Measurements from ENCODE around the gene MRPS21. TPM values are rescaled to one million over a fixed set of nuclear protein-coding genes. Genes with fewer than 3 reads are reported as not detected.

Gene MRPS21
- total and polyA plus RNA-seq, 9 of the 15 experiments (the other 6 are each of a cell fraction or from before 2014, with no cell fraction given): 119 to 407 (median 149) TPM

DNA sequence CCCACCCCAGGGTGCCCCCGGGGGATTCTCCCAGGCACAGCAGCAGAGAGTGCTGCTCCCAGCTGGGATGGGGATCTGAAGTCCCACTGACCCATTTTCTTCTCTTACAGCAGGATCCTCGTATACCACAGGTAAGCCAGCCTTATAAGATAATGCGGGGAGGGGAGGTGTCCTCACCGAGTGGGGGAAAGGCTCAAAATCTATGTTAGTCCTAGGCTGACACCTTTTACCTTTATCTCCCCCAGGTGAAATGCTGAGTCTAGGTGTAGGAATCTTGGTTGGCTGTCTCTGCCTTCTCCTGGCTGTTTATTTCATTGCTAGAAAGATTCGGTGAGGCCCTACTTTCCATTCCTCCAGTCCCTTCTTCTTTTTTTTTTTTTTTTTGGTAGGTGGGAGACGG, 30.1 kb upstream of the MRPS21 start:
- WGBS (ENCODE audit: insufficient coverage, low coverage, missing lambda C conversion rate): 41% methylated on average over 5 of the region's 6 CpGs
- H3K9me3 ChIP-seq (replicated peaks; ENCODE audit: control insufficient read depth, insufficient read depth, low read depth, low read length): no peaks in the 10 kb centered on the region
- DNase-seq (ENCODE audit: extremely low read depth in 1 of 4, low spot score in 3 of 4) (no peak), ATAC-seq (no peak), FAIRE-seq (no peak)
- intact Hi-C loops (cut with micrococcal nuclease): no loop called here
- peaks cover 16 to 20% of the 10 kb centered on the region in 2 experiments for H3K4me1 ChIP-seq (replicated peaks in 1 of 2; ENCODE audit: control insufficient read depth in 2 of 2, insufficient read depth in 2 of 2, low read length in 2 of 2)
- no peaks in the 10 kb centered on the region for H3K9me1 ChIP-seq (ENCODE audit: control insufficient read depth, insufficient read depth, low read length)
- no peak overlapping the region for H3K4me2 ChIP-seq (ENCODE audit: insufficient read depth, low read length)
- H2AFZ ChIP-seq (ENCODE audit: low read depth, low read length): no peak overlapping the region
- H3K36me3 ChIP-seq (ENCODE audit: control insufficient read depth, insufficient read depth, low read length): peaks cover 33% of the 10 kb centered on the region
- no peak overlapping the region for H3K27ac ChIP-seq (ENCODE audit: extremely low read depth, low read depth, low read length)
- H3K9ac ChIP-seq (ENCODE audit: insufficient read depth in 1 of 2, low read depth in 2 of 2, low read length in 2 of 2): no peak overlapping the region
- no peak for TF ChIP-seq ZNF77 (CRISPR knock-in tag; IDR thresholded peaks at IDR 0.05)
- TF ChIP-seq CREB1 (IDR thresholded peaks at IDR 0.05): no peak
- TF ChIP-seq CREB1 (CRISPR knock-in tag; IDR thresholded peaks at IDR 0.05): no peak
- peak; percentile 49; the same call in 1 of the 2 replicates for TF ChIP-seq POLR2A (conservative IDR thresholded peaks at IDR 0.05)
- TF ChIP-seq ZNF354B (CRISPR knock-in tag; IDR thresholded peaks at IDR 0.05): no peak
- ChIA-PET CTCF (ENCODE audit: low intra/inter-chr PET ratio) (no interaction called here), POLR2A (interaction anchor here (0.5 to 1.7 kb wide), 4 partner anchors 9 to 338 kb away, joined by 3 to 6 read pairs (median 4); partner anchors contain the start of gene C1orf54)
- no peaks in the 10 kb centered on the region for H4K20me1 ChIP-seq (replicated peaks; ENCODE audit: control insufficient read depth, insufficient read depth, low read length)
- no peaks in the 10 kb centered on the region; a peak in 1 of 5 replicates for H3K27me3 ChIP-seq (ENCODE audit: control insufficient read depth in 2 of 2, insufficient read depth in 2 of 2, low read length in 2 of 2)
- in situ Hi-C loops (cut with MboI): no loop called here
- H3K79me2 ChIP-seq (ENCODE audit: control insufficient read depth, insufficient read depth, low read length): peaks cover 18% of the 10 kb centered on the region
- H3K4me3 ChIP-seq: no peak overlapping the region
- BruUV-seq (replicated peaks): no TSS peak

DNA sequence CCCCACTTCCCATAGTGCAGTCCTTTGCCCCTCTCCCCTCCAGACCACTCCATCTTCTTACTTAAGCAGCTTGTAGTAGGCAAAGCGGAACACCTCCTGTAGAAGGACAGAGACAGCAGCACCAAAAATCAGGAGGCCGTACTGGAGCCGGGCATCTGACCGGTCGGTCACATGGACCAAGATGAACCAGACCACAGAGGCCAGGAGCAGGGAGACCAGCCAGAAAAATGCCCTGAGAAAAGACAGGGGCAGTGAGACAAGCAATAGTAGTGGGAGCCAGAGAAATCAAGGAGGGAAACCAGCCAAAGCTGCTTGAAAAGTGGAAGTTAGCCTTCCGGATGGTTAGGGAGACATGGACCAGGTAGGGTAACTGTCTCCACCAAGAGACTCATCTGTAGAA, 25.8 kb upstream of the MRPS21 start:
- Histone ChIP-seq H3K9ac (ENCODE audit: insufficient read depth in 1 of 2, low read depth in 2 of 2, low read length in 2 of 2) (peak overlapping the region; percentile 80 to 96), H4K20me1 (replicated peaks; ENCODE audit: control insufficient read depth, insufficient read depth, low read length) (no peaks in the 10 kb centered on the region), H3K4me1 (replicated peaks in 1 of 2; ENCODE audit: control insufficient read depth in 2 of 2, insufficient read depth in 2 of 2, low read length in 2 of 2) (peaks cover 13 to 22% of the 10 kb centered on the region in 2 experiments), H3K36me3 (ENCODE audit: control insufficient read depth, insufficient read depth, low read length) (peaks cover 33% of the 10 kb centered on the region), H3K4me2 (ENCODE audit: insufficient read depth, low read length) (peak overlapping the region; percentile 97), H3K9me3 (replicated peaks; ENCODE audit: control insufficient read depth, insufficient read depth, low read depth, low read length) (no peaks in the 10 kb centered on the region), H3K79me2 (ENCODE audit: control insufficient read depth, insufficient read depth, low read length) (peaks cover 21% of the 10 kb centered on the region), H3K27ac (ENCODE audit: extremely low read depth, low read depth, low read length) (peak overlapping the region; percentile 86), H2AFZ (ENCODE audit: low read depth, low read length) (no peak overlapping the region), H3K9me1 (ENCODE audit: control insufficient read depth, insufficient read depth, low read length) (no peaks in the 10 kb centered on the region), H3K27me3 (ENCODE audit: control insufficient read depth in 2 of 2, insufficient read depth in 2 of 2, low read length in 2 of 2) (no peaks in the 10 kb centered on the region), H3K4me3 (peak overlapping the region; percentile 92)
- TF ChIP-seq TSC22D4 (tag; IDR thresholded peaks at IDR 0.05): no peak
- TF ChIP-seq, protein P1, sequence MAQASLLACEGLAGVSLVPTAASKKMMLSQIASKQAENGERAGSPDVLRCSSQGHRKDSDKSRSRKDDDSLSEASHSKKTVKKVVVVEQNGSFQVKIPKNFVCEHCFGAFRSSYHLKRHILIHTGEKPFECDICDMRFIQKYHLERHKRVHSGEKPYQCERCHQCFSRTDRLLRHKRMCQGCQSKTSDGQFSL (CRISPR knock-in tag; IDR thresholded peaks at IDR 0.05): 0 out of 2 replicates have a peak, but pooled peaks have one; percentile 19
- TF ChIP-seq, protein P1 (tag; IDR thresholded peaks at IDR 0.05): no peak
- POLR2A ChIA-PET: no interaction called here
- 6% methylated on average over 6 of the region's 6 CpGs for WGBS (ENCODE audit: insufficient coverage, low coverage, missing lambda C conversion rate)
- CTCF ChIA-PET (ENCODE audit: low intra/inter-chr PET ratio): no interaction called here
- DNase-seq (ENCODE audit: extremely low read depth in 1 of 4, low spot score in 3 of 4) (no peak), FAIRE-seq (no peak), ATAC-seq (no peak)
- no TSS peak for BruUV-seq (replicated peaks)
- intact Hi-C loops (cut with micrococcal nuclease) (loop anchor here (5.0 kb wide), 1 partner anchor 94 kb away; the partner anchor contains the start of gene RPRD2), in situ Hi-C loops (cut with MboI) (no loop called here)

Data from K562 (cell line).